K562 (cell line): ENCODE data around the gene PLA2G7. TPM values are rescaled to one million over a fixed set of nuclear protein-coding genes. Genes with fewer than 3 reads are reported as not detected.

Experiments
- ATAC-seq: fragments of 200-7000 bp; cut with Tn5 transposase; 3 replicates; pipeline ENCODE4 v1.9.1; 2020; ENCODE audit warnings: moderate library complexity
- BruUV-seq: library from RNA; stranded (reverse); fragments of 400-500 nt; replicated peaks from 2 replicates; lab custom pipeline; 2021; lab: Mats Ljungman, UMichigan
- CTCF ChIA-PET: fragments of 300-600 bp; formaldehyde crosslinking; extraction: SDS; loops from one replicate; lab custom pipeline; 2021; ENCODE audit warnings: low intra/inter-chr PET ratio; lab: Yijun Ruan, JAX
- POLR2A ChIA-PET: fragments of 300-600, 350-650 bp; sonication (Branson Sonifier 250); formaldehyde crosslinking; extraction: SDS; loops from one replicate; lab custom pipeline; 2021; ENCODE audit warnings: antibody characterized with exemption, inconsistent platforms; lab: Yijun Ruan, JAX
- DNase-seq, 4 experiments: peaks; one replicate each; pipeline versions ENCODE4 v3.0.0 to v3.0.0-alpha.2; 2011 to 2018; ENCODE audit warnings: low spot score in 3 of 4, mixed read lengths in 3 of 4; ENCODE audit errors: extremely low read depth in 1 of 4
- FAIRE-seq: peaks from 2 replicates; lab custom pipeline; 2011; peaks lifted over from hg19 to GRCh38; lab: Jason Lieb, UNC
- H2AFZ ChIP-seq: 2 replicates; pipeline ENCODE4 v1.6.0; 2011; ENCODE audit warnings: low read depth, low read length, control low read depth, inconsistent platforms
- H3K27ac ChIP-seq: fragments of 200-600 bp; 3 replicates; pipeline ENCODE4 v1.8.0; 2011; ENCODE audit warnings: low read depth, mild to moderate bottlenecking, control low read depth, inconsistent platforms, low read length, moderate library complexity, mixed read lengths; ENCODE audit errors: extremely low read depth
- H3K27me3 ChIP-seq, 2 experiments: fragments of 300-600 bp in 1 of 2; 2 replicates in 1 of 2; 3 replicates in 1 of 2; pipeline versions ENCODE4 v1.6.0 to v1.8.0; 2011; ENCODE audit warnings: inconsistent platforms in 2 of 2, low read length in 2 of 2, mild to moderate bottlenecking in 1 of 2, mixed read lengths in 1 of 2, moderate library complexity in 1 of 2; ENCODE audit not compliant: control insufficient read depth in 2 of 2, insufficient read depth in 2 of 2
- H3K36me3 ChIP-seq: fragments of 300-600 bp; 3 replicates; pipeline ENCODE4 v1.8.0; 2011; ENCODE audit warnings: mild to moderate bottlenecking, low read length, inconsistent platforms; ENCODE audit not compliant: control insufficient read depth, insufficient read depth
- H3K4me1 ChIP-seq, 2 experiments: fragments of 200-600 bp in 1 of 2; replicated peaks in 1 of 2; 2 replicates in 1 of 2; 3 replicates in 1 of 2; pipeline versions ENCODE4 v1.5.1 to v1.8.0; 2011; ENCODE audit warnings: inconsistent platforms in 2 of 2, low read length in 2 of 2, mild to moderate bottlenecking in 1 of 2, mixed read lengths in 1 of 2, moderate library complexity in 1 of 2; ENCODE audit not compliant: control insufficient read depth in 2 of 2, insufficient read depth in 2 of 2
- H3K4me2 ChIP-seq: 2 replicates; pipeline ENCODE4 v1.6.1; 2011; ENCODE audit warnings: low read length, control low read depth, inconsistent platforms, mixed read lengths; ENCODE audit not compliant: insufficient read depth
- H3K4me3 ChIP-seq: fragments of 200-600 bp; sonication (generic), shearing (Covaris generic); 2 replicates; pipeline ENCODE4 v1.5.1; 2016; ENCODE audit warnings: control low read depth, inconsistent platforms
- H3K79me2 ChIP-seq: fragments of 200-600 bp; 3 replicates; pipeline ENCODE4 v1.8.0; 2011; ENCODE audit warnings: low read length, inconsistent platforms; ENCODE audit not compliant: control insufficient read depth, insufficient read depth
- H3K9ac ChIP-seq, 2 experiments: 2 replicates each; pipeline versions ENCODE4 v1.6.0 to v1.6.1; 2011; ENCODE audit warnings: low read depth in 2 of 2, low read length in 2 of 2, control low read depth in 1 of 2, inconsistent platforms in 1 of 2, mild to moderate bottlenecking in 1 of 2, mixed read lengths in 1 of 2; ENCODE audit not compliant: insufficient read depth in 1 of 2
- H3K9me1 ChIP-seq: one replicate; pipeline ENCODE4 v1.6.0; 2011; ENCODE audit warnings: inconsistent platforms, mild to moderate bottlenecking, low read length, moderate library complexity; ENCODE audit not compliant: control insufficient read depth, insufficient read depth
- H3K9me3 ChIP-seq: replicated peaks from 2 replicates; pipeline ENCODE4 v1.5.1; 2011; ENCODE audit warnings: low read depth, low read length, inconsistent platforms; ENCODE audit not compliant: control insufficient read depth, insufficient read depth
- H4K20me1 ChIP-seq: replicated peaks from 2 replicates; pipeline ENCODE4 v1.6.1; 2011; ENCODE audit warnings: low read length, inconsistent platforms, mixed read lengths; ENCODE audit not compliant: control insufficient read depth, insufficient read depth
- ATF7 ChIP-seq: fragments of 450-650 bp; IDR thresholded peaks from 2 replicates; pipeline ENCODE4 v1.7.1; 2014; ENCODE audit warnings: mild to moderate bottlenecking, moderate library complexity
- C11orf30 ChIP-seq: fragments of 450-650 bp; IDR thresholded peaks from 2 replicates; pipeline ENCODE4 v1.6.1; 2016; ENCODE audit warnings: low read depth, mild to moderate bottlenecking
- CAMTA2 ChIP-seq: fragments of 250-450 bp; sonication (Bioruptor Pico); conservative IDR thresholded peaks from 2 replicates; pipeline ENCODE4 v1.5.1; 2022
- EWSR1 ChIP-seq: fragments of 450-650 bp; IDR thresholded peaks from 2 replicates; pipeline ENCODE4 v1.6.1; 2018; ENCODE audit warnings: borderline replicate concordance, mild to moderate bottlenecking, low read depth, moderate library complexity; ENCODE audit not compliant: partially characterized antibody
- FOXK1 ChIP-seq: sonication (generic); formaldehyde crosslinking; IDR thresholded peaks from 2 replicates; pipeline ENCODE4 v1.8.0; 2022; ENCODE audit warnings: missing genetic modification reagents, mild to moderate bottlenecking, borderline replicate concordance
- FOXM1 ChIP-seq, 2 experiments: fragments of 450-650 bp in 1 of 2; sonication (generic) in 1 of 2; formaldehyde crosslinking in 1 of 2; IDR thresholded peaks; 2 replicates each; pipeline versions ENCODE4 v1.6.1 to v1.9.0; 2017 to 2022; ENCODE audit warnings: low read depth in 2 of 2, mild to moderate bottlenecking in 2 of 2, missing genetic modification reagents in 1 of 2, moderate library complexity in 1 of 2
- HDAC8 ChIP-seq: fragments of 450-650 bp; IDR thresholded peaks from 2 replicates; pipeline ENCODE4 v1.6.1; 2016; ENCODE audit warnings: mild to moderate bottlenecking, missing genetic modification characterization, moderate library complexity, missing compliant biosample characterization
- HMG20B ChIP-seq: fragments of 250-450 bp; sonication (Bioruptor Pico); IDR thresholded peaks from 2 replicates; pipeline ENCODE4 v1.5.0; 2021; ENCODE audit warnings: mild to moderate bottlenecking
- LCOR ChIP-seq: sonication (generic); formaldehyde crosslinking; IDR thresholded peaks from 2 replicates; pipeline ENCODE4 v1.8.0; 2022; ENCODE audit warnings: mild to moderate bottlenecking, missing genetic modification reagents
- MYC ChIP-seq, 2 experiments: fragments of 250-450 bp in 1 of 2; sonication (Bioruptor Pico) in 1 of 2; IDR thresholded peaks; 2 replicates each; pipeline versions ENCODE4 v1.5.1 to v1.6.1; 2012 to 2021; ENCODE audit warnings: low read depth in 2 of 2, borderline replicate concordance in 1 of 2, improper control_type of control experiment in 1 of 2, low read length in 1 of 2, mild to moderate bottlenecking in 1 of 2, moderate library complexity in 1 of 2
- NCOA4 ChIP-seq: fragments of 450-650 bp; IDR thresholded peaks from 2 replicates; pipeline ENCODE4 v1.6.1; 2018; ENCODE audit warnings: mild to moderate bottlenecking; ENCODE audit not compliant: partially characterized antibody
- SIRT6 ChIP-seq: IDR thresholded peaks from one replicate; pipeline ENCODE4 v1.6.1; 2012; ENCODE audit warnings: low read depth, mild to moderate bottlenecking, control low read depth, inconsistent platforms, low read length, moderate library complexity
- SIX5 ChIP-seq, 2 experiments: IDR thresholded peaks; 2 replicates each; pipeline ENCODE4 v1.6.1; 2011; ENCODE audit warnings: low read length in 2 of 2, borderline replicate concordance in 1 of 2, low read depth in 1 of 2, mild to moderate bottlenecking in 1 of 2, moderate library complexity in 1 of 2; ENCODE audit not compliant: insufficient read depth in 1 of 2
- TRIM24 ChIP-seq, 2 experiments: fragments of 450-650 bp; IDR thresholded peaks; 2 replicates each; pipeline ENCODE4 v1.6.1; 2016
- ZBTB8A ChIP-seq: fragments of 450-650 bp; IDR thresholded peaks from 2 replicates; pipeline ENCODE4 v1.6.1; 2018; ENCODE audit warnings: mild to moderate bottlenecking, moderate library complexity; ENCODE audit not compliant: partially characterized antibody
- WGBS: fragments of 100-300 bp; shearing (Covaris generic); methylation state at CpG from one replicate; pipeline ENCODE4 v1.1.6; 2016; ENCODE audit warnings: low coverage, mixed read lengths; ENCODE audit not compliant: insufficient coverage; ENCODE audit errors: missing lambda C conversion rate; 5-methylcytosine and 5-hydroxymethylcytosine counted together
- in situ Hi-C: fragments of 300-500 bp; cut with MboI; formaldehyde crosslinking; loops from 4 replicates; pipeline ENCODE4 v1.15.0; 2018; ENCODE audit warnings: inconsistent platforms, mixed read lengths
- intact Hi-C: fragments of 100-400 bp; cut with micrococcal nuclease; formaldehyde crosslinking; loops from 2 replicates; pipeline ENCODE4 v1.14.2; 2022
- polyA plus RNA-seq, 8 experiments: library from polyadenylated mRNA; depleted of rRNA in 4 of 8; stranded (reverse) in 5 of 8; unstranded in 3 of 8; fragments of >200 nt; fragmentation: Nextera tagmentation in 2 of 8; fragmentation: Illumina TruSeq in 1 of 8; extraction: Ambion mirVana in 2 of 8; extraction: Trizol in 1 of 8; gene quantifications; 2 replicates each; pipeline versions ENCODE4 v1.2.1 to v1.2.3, GENCODE V29; 2011 to 2014; ENCODE audit warnings: inconsistent platforms in 1 of 8, missing spikeins in 1 of 8
- total RNA-seq, 7 experiments: library from RNA; depleted of rRNA in 6 of 7; stranded (reverse); fragments of >200 nt in 6 of 7; fragmentation: Illumina TruSeq in 2 of 7; extraction: Trizol in 2 of 7; gene quantifications; 2 replicates each; pipeline versions ENCODE4 v1.2.1 to v1.2.3, GENCODE V29; 2011 to 2021; ENCODE audit warnings: low replicate concordance in 1 of 7
- TF ChIP-seq, protein P1 (sequence below): sonication (generic); formaldehyde crosslinking; IDR thresholded peaks from 2 replicates; pipeline ENCODE4 v1.9.0; 2022; ENCODE audit warnings: mild to moderate bottlenecking, missing genetic modification reagents

Gene PLA2G7
- total and polyA plus RNA-seq, 9 of the 15 experiments (the other 6 are each of a cell fraction or from before 2014, with no cell fraction given) = not detected

DNA sequence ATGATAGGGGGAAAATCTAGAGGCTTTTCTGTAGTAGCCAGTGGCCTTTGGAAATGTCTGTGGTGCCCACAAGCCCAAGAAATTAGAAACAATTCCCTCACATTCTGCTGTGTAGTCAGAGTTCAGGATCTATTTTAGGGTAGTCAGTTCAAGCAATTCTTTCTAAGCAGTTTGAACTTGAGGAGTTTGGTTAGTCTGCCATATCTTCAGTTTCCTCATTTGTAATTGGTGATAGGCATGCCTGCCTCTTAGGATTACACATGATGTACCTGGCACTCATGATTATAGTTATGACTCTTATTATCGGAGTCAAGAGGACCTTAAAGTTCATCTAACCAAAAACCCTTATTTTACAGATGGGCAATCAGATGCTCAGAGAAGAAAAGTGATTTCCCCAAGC is 36.8 kb upstream of the PLA2G7 start:
- POLR2A ChIA-PET = no interaction called here

More for the DNA sequence above, 36.8 kb upstream of the PLA2G7 start:
- no peaks in the 10 kb centered on the region for H3K9me3 ChIP-seq
- no peak for ATAC-seq
- no peak for DNase-seq
- FAIRE-seq = no peak
- H3K36me3 ChIP-seq = no peaks in the 10 kb centered on the region
- TF ChIP-seq FOXM1 (IDR thresholded peaks at IDR 0.05; ENCODE audit: low read depth) (no peak), FOXM1 (CRISPR knock-in tag; IDR thresholded peaks at IDR 0.05; ENCODE audit: low read depth) (no peak), CAMTA2 (no peak), SIRT6 (no peak), TRIM24 (IDR thresholded peaks at IDR 0.05) (no peak), ATF7 (no peak), HMG20B (CRISPR knock-in tag) (no peak), HDAC8 (tag) (no peak), LCOR (no peak), ZBTB8A (no peak), MYC (IDR thresholded peaks at IDR 0.05; ENCODE audit: low read depth, low read length) (no peak), MYC (CRISPR knock-in tag; IDR thresholded peaks at IDR 0.05; ENCODE audit: borderline replicate concordance, low read depth) (no peak), FOXK1 (CRISPR knock-in tag) (no peak), NCOA4 (no peak), EWSR1 (no peak), C11orf30 (no peak), SIX5 (IDR thresholded peaks at IDR 0.05; ENCODE audit: borderline replicate concordance in 1 of 2, insufficient read depth in 1 of 2, low read depth in 1 of 2, low read length in 2 of 2) (no peak)
- TF ChIP-seq, protein P1, sequence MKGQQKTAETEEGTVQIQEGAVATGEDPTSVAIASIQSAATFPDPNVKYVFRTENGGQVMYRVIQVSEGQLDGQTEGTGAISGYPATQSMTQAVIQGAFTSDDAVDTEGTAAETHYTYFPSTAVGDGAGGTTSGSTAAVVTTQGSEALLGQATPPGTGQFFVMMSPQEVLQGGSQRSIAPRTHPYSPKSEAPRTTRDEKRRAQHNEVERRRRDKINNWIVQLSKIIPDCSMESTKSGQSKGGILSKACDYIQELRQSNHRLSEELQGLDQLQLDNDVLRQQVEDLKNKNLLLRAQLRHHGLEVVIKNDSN (CRISPR knock-in tag) = no peak
- TF ChIP-seq, all 486 proteins: peak for 0
- WGBS = 4% methylated on average over 1 of the region's 1 CpG
- intact Hi-C loops = no loop called here
- CTCF ChIA-PET = no interaction called here
- peaks cover 2 to 4% of the 10 kb centered on the region in 2 experiments; a peak in 2 of 5 replicates for H3K4me1 ChIP-seq
- no peak overlapping the region for H2AFZ ChIP-seq
- in situ Hi-C loops = no loop called here
- no peaks in the 10 kb centered on the region for H3K9me1 ChIP-seq
- no peaks in the 10 kb centered on the region for H4K20me1 ChIP-seq
- no peak overlapping the region for H3K27ac ChIP-seq
- H3K4me3 ChIP-seq = no peak overlapping the region
- H3K27me3 ChIP-seq = peaks cover 0 to 11% of the 10 kb centered on the region in 2 experiments; a peak in 1 of 5 replicates
- no peaks in the 10 kb centered on the region for H3K79me2 ChIP-seq
- no TSS peak for BruUV-seq
- H3K9ac ChIP-seq = no peak overlapping the region
- no peak overlapping the region for H3K4me2 ChIP-seq
